Epithelial cell of proximal tubule (primary cell): ENCODE measurements around the gene IGFBP4. TPM values are rescaled to one million over a fixed set of nuclear protein-coding genes. Genes with fewer than 3 reads are reported as not detected.

Experiments
- DNase-seq: peaks from one replicate; pipeline ENCODE4 v3.0.0-alpha.2; 2011; ENCODE audit warnings: low read depth
- H3K4me3 ChIP-seq: 2 replicates; pipeline ENCODE4 v1.5.1; 2011; ENCODE audit warnings: low read depth, mild to moderate bottlenecking, low read length
- total RNA-seq: library from RNA; depleted of rRNA; stranded (reverse); fragments of >200 nt; gene quantifications from 2 replicates; pipeline ENCODE4 v1.2.3, GENCODE V29; 2015
- TF ChIP-seq, protein P1 (sequence below): conservative IDR thresholded peaks from 2 replicates; pipeline ENCODE4 v1.5.1; 2012; ENCODE audit warnings: low read depth, mild to moderate bottlenecking, low read length

The IGFBP4 gene
- total RNA-seq, 1 donor from 2014 or later, result 67.7 TPM

DNA sequence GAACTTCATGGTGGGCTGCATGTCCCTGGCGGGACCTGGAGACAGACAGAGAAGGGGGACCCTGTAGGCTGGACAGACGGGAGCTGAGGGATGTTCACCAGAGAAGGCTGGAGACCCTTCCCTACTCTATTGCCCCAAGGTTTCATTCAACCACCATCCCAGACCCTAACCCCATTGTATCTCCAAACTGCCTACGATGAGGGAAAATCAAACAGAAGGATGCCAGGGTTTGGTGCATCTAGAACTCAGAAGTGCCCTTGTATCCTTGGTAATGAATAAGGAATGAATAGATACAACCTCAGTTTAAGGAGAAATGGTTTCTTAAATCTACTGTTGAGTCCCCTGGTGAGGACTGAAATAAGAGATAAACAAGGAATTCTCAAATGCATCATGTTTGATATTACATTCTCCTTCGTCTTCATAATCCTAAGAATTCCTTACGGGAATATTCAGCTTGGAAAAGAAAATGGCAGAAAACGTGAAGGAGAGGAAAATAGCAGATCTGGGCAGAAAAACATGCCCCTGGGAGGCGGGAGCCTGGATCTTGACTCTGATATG is 41.8 kb downstream of the IGFBP4 start:
- H3K4me3 ChIP-seq, result no peak overlapping the region
- DNase-seq, result no peak
- TF ChIP-seq, protein P1, sequence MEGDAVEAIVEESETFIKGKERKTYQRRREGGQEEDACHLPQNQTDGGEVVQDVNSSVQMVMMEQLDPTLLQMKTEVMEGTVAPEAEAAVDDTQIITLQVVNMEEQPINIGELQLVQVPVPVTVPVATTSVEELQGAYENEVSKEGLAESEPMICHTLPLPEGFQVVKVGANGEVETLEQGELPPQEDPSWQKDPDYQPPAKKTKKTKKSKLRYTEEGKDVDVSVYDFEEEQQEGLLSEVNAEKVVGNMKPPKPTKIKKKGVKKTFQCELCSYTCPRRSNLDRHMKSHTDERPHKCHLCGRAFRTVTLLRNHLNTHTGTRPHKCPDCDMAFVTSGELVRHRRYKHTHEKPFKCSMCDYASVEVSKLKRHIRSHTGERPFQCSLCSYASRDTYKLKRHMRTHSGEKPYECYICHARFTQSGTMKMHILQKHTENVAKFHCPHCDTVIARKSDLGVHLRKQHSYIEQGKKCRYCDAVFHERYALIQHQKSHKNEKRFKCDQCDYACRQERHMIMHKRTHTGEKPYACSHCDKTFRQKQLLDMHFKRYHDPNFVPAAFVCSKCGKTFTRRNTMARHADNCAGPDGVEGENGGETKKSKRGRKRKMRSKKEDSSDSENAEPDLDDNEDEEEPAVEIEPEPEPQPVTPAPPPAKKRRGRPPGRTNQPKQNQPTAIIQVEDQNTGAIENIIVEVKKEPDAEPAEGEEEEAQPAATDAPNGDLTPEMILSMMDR, result no peak

GRCh38 chr17:40485851-40486521 is 42.7 kb downstream of the IGFBP4 start:
- peak; percentile 97 for DNase-seq

DNA sequence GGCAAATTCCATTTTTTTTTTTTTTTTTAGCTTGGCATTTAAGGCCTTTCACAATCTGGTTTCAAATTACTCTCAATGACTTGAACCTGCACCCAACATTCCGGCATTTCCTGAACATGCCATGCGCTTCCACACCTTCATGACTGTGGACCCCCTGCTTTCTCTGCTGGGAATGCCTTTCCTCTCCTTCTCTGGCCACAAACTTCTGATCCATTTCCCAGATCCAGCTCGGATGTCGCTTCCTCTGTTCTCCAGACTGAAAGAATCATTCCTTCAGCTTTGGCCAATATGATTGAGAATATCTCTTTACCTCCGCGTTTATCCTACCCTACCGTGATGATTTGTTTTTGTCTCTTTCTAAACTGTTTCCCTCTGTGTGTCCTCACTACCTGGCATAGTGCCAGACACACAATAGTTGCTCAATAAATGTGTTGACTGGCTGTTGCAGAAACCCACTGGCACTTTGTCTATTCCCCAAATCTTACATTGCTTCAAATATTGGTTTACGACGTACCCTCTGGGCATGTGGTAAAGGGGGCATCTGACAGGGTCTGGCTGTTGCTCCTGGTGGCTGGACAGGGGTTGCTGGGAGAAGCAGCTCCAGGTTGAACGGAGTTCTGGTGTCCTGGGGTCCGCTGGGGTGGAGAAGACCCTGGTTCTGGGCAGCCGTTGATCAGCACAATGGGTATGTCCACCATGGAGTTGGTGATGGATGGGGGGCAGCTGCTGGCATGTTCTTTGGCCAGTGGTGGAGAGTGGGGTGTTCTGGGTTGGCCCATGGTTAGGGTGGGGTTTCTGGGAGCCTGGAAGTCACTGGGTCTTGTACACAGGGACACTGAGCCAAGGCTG is 43.5 kb downstream of the IGFBP4 start:
- TF ChIP-seq, protein P1, result no peak
- no peak overlapping the region for H3K4me3 ChIP-seq
- peak; percentile 77 for DNase-seq

More at GRCh38 chr17:40485851-40486521, 42.7 kb downstream of the IGFBP4 start:
- no peak overlapping the region for H3K4me3 ChIP-seq
- TF ChIP-seq, protein P1, result no peak

- no peak for DNase-seq
- no peak overlapping the region for H3K4me3 ChIP-seq
- TF ChIP-seq, protein P1, result no peak
Observed at GRCh38 chr17:40487371-40488020, 44.2 kb downstream of the IGFBP4 start.

DNA sequence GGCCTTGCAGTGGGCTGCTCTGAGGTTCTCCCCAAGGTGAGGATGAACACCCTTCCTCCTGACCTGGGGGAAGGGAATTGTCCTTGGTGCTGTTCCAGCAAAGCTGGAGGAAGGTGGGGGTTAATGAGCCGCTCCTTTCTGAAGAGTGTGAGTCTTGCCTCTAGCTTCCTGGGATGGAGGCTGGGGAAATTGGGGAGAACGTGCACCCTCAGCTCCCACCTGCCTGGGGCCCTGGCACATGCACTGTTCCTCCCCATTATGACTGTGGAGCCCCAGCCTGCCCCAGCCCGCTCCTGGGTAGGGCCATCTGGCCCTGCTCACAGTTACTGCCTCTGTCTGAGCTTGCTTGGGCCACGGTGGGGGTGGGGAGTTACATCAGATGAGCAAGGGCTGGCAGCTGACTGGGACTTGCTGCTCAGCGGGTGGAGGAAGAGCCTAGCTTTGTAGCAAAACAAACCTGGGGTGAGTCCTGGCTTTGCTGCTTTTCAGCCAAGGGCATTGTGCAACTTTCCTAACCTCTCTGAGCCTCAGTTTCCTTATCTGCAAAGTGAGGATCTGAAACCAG is 47.1 kb downstream of the IGFBP4 start:
- H3K4me3 ChIP-seq, result no peak overlapping the region
- TF ChIP-seq, protein P1, result no peak
- DNase-seq, result peak; percentile 27

DNA sequence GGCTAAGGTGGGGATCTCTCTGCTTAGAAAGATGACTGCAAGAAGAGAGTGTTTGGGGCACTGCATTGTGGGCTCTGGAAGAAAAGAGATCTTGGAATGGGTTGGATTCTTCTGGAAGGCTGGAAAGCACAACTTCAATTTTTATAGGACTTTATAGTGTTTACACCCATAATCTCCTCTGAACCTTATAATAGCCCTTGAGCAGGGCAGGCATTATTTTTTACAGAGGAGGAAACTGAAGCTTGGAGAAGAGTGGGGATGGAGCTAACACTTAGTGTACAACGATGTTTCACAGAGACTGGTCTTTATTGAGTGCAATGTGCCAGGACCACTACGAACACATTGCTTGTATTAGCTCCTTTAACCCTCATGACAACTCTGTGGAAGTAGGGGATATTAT is 47.7 kb downstream of the IGFBP4 start:
- DNase-seq, result no peak
- H3K4me3 ChIP-seq, result no peak overlapping the region
- TF ChIP-seq, protein P1, result no peak
